ENCODE results near the gene ERVFRD-1.

ERVFRD-1 gene, protein sequence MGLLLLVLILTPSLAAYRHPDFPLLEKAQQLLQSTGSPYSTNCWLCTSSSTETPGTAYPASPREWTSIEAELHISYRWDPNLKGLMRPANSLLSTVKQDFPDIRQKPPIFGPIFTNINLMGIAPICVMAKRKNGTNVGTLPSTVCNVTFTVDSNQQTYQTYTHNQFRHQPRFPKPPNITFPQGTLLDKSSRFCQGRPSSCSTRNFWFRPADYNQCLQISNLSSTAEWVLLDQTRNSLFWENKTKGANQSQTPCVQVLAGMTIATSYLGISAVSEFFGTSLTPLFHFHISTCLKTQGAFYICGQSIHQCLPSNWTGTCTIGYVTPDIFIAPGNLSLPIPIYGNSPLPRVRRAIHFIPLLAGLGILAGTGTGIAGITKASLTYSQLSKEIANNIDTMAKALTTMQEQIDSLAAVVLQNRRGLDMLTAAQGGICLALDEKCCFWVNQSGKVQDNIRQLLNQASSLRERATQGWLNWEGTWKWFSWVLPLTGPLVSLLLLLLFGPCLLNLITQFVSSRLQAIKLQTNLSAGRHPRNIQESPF

DNA sequence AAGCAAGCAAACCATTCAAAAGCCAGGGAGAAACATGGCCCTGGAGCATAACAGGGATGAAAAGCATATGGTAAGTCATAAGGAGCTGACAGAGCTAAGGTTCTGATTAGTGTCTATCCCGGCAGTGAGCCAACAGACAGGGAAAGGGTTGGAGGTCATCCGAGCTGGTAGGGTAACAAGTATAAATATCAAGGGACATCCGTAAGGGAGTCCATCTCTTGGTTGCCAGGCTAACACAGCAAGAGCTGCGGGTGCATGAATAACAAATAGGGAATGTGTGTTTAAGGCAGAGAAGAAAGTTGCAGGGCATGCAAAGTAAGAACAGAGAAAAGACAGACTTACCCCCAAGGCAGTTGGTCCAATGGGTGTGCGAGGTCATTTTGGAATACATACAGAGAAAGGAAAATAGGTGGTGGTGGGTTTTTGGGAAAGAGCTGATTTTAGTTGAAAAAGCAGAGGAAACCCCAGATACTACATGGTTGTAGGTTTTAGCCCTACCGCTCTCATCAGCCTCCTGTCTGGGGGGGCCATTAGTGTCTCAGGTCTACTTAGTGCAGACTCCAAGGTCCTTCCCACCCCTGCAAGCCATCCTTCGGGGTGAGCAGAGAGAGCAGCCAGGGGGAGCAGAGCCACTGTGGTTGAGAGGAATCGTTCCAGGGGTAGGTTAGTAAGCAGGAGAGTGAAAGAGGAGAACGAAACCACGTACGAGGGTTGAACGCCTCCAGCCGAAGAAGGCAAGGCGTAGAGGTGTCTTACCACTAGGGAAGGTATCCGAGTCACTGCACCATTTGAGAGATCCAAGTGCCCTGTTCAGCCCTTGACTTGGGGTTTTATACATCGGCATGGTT is at the start of gene ERVFRD-1:
Gene ERVFRD-1 (minus strand): TSS at position 805 of the 848 bp plus-strand sequence. CDS start 6,415 bp downstream, outside the sequence.
- Histone ChIP-seq H3K27ac (no peak within 1 kb of the TSS), H3K4me3 (no peak within 1 kb of the TSS)

DNA sequence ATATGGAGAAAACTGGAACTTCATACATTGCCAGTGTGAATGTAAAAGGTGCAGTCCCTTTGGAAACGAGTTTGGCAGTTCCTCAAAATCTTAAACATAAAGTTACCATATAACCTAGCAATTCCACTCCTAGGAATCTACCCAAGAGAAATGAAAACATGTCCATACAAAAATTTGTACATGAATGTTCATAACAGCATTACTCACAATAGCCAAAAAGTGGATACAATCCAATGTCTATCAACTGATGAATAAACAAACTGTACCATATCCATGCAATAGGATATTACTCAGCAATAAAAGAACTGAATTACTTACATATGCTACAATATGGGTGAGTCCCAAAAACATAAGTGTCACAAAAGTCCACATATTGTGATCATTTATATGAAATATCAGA is 48.7 kb upstream of the ERVFRD-1 start:
- no peak overlapping the region for H3K27ac ChIP-seq
- H3K4me3 ChIP-seq: no peak overlapping the region

DNA sequence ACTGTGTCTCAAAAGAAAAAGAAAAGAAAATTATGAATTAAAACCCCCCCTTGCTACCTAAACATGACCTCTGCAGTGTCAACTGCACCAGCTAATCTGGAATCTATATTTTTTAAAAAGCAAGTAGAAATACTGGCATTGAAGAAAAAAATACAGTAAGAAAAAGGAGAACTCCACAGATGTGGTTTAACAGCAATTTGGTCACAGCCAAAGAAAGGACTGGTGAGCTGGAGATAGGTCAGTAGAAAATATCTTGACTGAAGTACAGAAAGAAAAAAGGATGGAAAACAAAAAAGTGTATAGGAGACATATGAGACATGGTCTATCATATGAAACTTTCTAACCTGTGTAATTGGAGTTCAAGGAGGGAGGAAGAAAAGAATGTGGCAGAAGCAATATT is 44.1 kb upstream of the ERVFRD-1 start:
- H3K27ac ChIP-seq: no peak overlapping the region

DNA sequence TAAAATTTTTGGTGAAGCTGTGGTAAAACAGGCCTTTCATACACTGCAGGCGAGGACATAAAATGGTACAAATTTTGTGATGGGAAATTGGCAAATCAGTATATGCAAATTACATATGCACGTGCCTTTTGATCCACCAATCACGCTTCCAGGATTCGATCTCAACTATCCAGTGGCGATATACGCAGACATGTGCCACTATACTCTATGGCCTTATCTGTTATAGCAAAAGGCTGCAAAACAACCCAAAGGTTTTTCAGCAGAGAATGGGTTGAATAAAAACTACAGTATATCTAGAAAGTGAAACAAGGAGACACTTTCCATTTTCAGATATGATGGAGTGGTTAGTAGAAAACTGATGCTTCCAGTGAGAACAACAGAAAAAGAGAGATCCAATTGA is 41.9 kb upstream of the ERVFRD-1 start:
- no peak overlapping the region for H3K27ac ChIP-seq
- no peak overlapping the region for H3K4me3 ChIP-seq

More for the DNA sequence above, 44.1 kb upstream of the ERVFRD-1 start:
- no peak overlapping the region for H3K4me3 ChIP-seq

DNA sequence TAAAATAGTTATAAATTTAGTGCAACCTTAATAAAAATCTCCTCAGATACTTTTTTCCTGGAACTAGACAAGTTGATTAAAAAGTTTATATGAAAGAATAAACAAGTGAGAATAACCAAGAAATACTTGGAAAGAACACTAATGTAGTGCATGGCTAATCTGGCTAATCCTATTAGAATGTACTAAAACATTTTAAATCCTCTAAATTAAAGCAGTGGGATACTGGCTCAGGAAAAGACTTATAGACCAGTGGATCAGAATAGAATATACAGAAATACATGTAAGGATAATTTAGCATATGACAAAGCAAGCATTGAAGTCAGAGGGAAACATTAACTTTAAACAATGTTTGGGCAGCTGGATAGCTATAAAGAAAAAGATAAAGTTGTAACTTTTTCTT is 41.1 kb upstream of the ERVFRD-1 start:
- H3K4me3 ChIP-seq: no peak overlapping the region
- H3K27ac ChIP-seq: no peak overlapping the region

DNA sequence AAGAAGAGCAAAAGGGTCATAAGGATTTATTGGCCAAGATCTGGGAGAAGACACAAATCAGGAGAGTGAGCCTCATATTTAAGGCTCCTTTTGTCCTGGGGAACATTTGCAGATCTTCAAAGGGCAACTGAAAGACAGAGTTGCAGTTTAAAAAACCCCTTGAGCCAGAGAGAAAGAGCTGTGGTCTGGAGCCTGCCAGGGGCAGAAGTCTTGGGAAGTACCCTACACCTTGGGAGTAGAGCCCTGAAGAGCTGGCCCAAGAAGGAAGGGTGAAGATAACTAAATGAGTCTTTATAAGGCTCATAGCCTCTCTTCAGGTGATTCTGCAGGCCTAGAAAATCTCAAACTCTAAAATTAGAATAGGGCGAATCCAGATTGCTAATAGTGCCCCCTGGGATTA is 40.0 kb upstream of the ERVFRD-1 start:
- no peak overlapping the region for H3K4me3 ChIP-seq
- no peak overlapping the region for H3K27ac ChIP-seq

DNA sequence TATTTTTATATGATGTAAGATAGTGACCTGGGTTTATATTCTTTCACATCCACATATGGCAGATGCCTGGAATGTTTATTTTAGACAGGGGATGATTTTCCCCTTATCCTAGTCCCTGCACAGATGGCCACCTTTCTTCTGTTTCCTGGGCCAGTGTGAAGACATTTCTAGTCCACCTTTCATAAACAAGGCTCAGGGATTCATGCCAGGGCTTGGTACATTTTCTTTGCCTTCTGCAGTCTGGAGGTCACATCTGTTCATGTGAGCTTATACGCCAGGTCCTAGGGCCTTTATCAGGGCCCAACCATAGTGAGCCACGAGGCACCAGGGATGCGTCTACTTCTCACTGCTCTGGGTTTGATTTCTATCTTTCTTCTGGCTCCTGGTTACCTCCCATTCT is 38.0 kb upstream of the ERVFRD-1 start:
- H3K4me3 ChIP-seq: no peak overlapping the region

DNA sequence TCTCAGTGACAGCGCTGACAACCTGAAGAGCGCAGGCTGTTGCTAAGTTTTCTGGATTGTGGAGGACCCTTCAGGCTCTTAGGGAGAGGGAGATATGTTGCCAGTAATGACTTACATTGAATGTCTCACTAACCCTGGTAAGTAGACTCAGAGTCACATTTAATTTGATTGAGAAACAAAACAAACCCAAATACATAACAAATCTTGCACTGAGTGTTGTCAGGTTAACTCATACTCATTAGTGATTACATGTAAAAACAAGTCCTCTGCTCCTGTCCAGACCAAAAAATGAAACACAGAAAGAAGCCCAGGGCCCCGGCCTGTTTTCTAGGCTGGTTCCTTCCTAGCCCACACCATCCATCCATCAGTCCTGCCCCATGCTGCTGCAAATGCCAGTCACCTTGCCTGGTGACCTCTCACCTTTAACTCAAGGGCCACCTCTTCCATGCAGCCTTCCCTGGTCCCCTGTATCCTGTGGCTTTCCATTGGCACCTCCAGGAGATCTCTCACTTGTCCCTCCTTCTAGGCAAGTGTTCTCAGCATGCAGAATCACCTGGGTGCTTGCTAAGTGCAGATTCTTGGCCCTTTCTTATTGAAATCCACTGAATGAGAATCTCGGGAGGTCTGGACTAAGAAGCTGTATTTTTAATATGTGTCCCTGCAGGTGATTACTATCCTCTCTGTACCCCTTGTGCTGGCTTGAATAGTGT is 34.7 kb upstream of the ERVFRD-1 start:
- no peak overlapping the region for H3K27ac ChIP-seq
- H3K4me3 ChIP-seq: no peak overlapping the region

More for the DNA sequence above, 38.0 kb upstream of the ERVFRD-1 start:
- no peak overlapping the region for H3K27ac ChIP-seq

DNA sequence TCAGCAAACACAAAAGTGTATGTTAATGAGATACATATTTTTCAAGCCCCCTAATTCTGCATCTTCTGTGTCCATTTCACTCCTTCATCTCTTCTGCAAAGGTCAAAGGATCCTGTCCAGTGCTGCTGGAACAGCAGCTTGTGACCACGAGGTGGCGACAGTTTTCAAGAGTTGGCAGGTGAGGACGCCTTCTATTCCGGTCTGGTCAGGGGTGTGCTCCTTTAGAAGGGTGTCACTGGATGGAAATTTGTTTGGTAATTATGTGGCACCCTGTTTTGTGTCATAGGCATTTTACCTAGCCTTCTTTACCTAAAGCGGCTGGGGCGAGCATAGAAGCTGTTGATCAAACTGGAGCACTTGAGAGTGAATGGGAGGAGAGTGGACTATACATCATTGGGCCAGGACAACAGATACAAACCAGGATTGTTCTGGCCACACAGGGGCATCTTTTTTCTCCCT is 32.9 kb upstream of the ERVFRD-1 start:
- peak overlapping the region in 1 of 21 experiments; percentile 7 for H3K27ac ChIP-seq
- no peak overlapping the region for H3K4me3 ChIP-seq

DNA sequence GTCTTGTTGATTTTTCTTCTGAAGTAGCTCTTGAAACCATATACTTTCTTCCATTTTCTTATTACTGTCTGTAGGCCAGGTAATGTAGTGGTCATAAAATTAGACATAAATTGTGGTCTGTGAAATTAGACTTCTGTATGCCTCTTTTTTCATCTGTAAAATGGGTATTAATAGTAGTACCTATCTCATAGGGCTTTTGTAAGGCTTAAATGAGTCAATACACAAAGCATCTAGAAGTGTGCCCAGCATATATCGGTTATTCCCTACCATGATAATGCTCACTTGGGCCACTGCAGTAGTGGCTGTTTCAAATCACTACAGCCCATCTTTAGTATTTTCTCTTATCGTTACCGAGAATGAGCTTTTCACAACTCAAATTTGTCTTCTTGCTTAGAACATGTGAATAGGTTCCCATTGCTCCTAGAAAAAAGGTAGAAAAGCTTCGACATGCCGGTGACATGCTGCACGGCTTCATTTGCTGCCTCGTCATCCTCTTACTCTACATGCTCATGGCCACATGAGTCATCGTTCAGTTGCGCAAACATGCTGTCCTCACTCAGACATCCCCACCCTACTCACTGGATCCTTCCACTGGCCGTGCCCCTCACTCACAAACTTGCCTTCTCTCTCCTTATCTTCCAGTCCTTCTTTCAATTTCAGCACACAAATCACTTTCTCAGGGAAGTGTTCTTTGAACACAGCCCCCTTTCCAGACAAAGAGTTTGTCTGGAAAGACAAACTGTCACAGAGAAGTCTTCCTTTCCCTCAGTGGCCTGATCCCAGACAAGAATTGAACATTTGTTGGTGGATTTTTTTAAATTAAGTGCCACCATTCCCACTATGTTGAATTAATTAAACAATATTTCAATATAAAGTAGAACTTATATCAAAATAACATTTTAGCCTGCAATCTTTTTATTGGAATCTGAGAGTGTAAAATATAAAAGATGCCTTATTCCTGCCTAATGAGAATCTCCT is 32.2 kb upstream of the ERVFRD-1 start:
- Histone ChIP-seq H3K4me3 (no peak overlapping the region), H3K27ac (peak overlapping the region in 14 of 21 experiments; percentile 1 to 80 (median 48))

DNA sequence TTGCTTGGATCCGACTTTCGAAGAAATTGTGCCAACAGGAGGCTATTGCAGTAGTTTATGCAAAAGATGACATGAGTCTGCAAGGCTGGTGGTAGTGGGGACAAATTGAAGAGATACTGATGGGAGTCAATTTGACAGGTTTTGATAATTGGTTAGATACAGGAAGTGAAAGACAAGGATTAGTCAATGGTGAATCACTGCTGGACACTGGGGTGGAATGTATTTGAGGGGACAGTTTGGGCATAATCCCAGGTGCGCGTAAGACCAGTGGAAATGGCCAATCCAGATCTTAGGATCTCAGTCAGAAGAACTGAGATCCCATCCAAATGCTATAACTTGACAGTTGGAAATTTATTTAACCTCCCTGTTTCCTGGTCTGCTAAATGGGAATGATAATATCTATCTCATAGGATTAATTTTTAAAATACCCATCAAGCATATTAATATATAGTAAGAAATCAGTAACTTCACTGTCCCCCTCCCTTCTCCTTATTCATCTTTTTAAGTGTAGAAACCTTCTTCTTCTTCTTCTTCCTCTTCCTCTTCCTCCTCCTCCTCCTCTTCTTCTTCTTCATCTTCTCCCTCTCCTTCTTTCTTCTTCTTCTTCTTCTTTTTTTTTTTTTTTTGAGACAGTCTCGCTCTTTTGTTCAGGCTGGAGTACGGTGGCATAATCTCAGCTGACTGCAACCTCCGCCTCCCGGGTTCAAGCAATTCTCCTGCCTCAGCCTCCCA is 30.9 kb upstream of the ERVFRD-1 start:
- Histone ChIP-seq H3K4me3 (no peak overlapping the region), H3K27ac (peak overlapping the region in 1 of 21 experiments; percentile 65)

DNA sequence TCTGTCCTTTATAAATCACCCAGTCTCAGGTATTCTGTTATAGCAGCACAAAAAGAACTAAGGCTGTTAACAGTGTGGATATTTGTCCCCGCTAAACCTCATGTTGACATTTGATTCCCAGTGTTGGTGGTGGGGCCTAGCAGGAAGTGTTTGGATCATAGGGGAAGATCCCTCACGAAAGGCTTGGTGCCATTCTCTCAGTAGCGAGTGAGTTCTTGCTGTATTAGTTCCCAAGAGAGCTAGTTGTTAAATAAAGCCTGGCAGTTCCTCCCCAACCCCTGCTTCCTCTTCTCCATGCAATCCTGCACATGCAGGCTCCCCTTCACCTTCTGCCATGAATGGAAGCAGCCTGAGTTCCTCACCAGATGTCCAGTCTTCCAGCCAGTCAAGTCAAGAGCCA is 29.8 kb upstream of the ERVFRD-1 start:
- Histone ChIP-seq H3K27ac (no peak overlapping the region), H3K4me3 (no peak overlapping the region)

DNA sequence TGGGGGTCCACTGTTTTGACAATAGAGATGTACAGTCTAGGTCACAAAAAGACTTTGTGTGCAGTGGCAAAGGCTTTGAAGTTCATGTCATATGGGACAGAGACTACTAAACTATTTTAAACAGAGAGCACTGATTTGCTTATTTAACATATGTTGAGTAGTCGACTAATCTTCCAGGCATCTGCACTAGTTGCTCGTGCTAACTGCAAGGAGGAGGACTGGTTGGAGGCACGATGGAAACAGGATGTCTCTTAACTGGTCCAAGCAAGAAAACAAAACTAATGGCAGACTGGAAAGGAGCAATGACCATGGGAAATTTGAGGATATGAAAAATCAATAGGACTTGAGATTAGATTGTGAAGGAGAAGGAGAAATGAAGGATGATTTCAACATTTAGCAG is 28.5 kb upstream of the ERVFRD-1 start:
- Histone ChIP-seq H3K27ac (peak overlapping the region in 2 of 21 experiments; percentile 31 to 78), H3K4me3 (no peak overlapping the region)

DNA sequence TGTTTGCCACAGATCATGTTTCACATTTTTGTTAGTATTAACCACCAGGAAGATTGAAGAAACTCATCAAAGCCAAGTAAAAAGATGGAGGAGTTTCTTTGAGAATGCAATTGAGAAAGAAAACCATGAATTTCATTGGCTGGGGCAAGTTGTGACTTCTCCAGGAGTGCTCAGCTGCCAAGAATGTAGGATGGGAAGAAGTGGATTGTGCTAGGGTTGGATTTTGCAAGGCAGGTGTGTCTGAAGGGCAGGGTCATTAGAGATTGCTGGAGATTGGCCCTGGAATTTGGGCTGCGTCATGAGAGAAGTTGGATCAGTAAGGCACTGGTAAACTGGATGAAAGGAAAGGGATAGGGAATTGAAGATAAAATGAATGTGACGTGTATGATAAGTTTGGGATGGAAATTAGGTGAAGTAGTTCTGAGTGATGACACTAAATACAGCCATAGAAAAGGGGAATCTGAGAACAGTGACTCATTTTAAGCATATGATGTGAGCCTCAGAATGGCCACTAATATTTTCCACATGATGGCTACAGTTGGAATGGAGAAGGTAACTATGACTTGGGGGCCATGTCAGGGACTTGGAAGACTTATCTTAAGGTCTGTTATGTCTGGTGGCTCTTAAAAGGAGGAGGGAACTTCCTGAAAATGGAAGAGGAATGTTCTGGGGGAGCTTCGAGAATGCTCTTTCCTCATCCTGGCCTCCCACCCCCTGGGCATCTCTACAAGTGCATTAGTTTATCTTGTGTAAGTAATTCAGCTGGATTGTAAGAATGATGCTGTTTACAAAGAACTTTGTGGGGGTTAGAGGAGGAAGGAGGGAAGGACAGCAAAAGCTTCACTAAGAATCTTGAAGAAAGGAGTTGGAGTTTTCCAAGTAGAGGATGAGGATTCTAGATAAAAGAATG is 27.8 kb upstream of the ERVFRD-1 start:
- H3K27ac ChIP-seq: peak overlapping the region in 8 of 21 experiments; percentile 31 to 78 (median 50)
- no peak overlapping the region for H3K4me3 ChIP-seq

DNA sequence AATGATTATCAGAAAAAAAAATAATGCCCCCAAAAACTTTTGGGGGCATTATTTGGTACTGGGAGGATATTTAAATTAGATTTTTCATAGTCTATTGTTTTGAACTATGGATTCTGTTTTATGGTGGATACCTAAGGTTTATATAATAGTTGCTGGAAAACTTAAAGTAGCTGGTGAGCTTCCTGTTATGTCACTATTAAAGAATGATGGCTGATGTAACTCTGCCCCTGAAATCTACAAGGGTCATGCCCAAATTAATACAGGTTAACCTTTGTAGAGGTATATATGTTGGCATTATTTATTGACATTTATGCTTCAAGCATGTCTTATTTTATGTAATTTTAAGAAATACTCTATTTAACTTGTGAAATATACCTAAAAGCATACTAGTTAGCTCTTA is 25.3 kb upstream of the ERVFRD-1 start:
- Histone ChIP-seq H3K27ac (no peak overlapping the region), H3K4me3 (no peak overlapping the region)

DNA sequence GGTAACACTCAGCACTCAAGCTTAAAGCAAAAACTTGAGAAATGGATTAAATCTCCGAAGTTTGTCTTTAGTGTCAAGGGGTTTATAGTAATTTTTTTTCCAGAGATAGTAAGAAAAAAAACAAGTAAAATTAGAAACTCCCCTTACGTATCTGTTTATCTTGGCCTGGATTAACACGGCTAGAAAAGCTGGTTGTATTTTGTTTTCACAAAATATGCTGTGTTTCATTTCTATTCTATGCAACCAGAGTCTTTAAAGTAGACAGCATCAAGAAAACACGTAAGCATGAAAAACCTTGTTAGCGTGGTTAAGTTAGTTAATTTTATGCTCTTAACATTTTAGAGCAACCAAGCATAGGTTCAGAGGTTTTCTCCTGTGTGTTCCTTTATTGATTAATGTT is 21.8 kb upstream of the ERVFRD-1 start:
- no peak overlapping the region for H3K4me3 ChIP-seq

More for the DNA sequence above, 21.8 kb upstream of the ERVFRD-1 start:
- no peak overlapping the region for H3K27ac ChIP-seq

All from skin epidermis (tissue), 12 donors.